Hepatocyte (in vitro differentiated cells): ENCODE results near the gene PRRX1. TPM values are rescaled to one million over a fixed set of nuclear protein-coding genes. Genes with fewer than 3 reads are reported as not detected.
A peak's percentile ranks its signal among the peaks of the same experiment; 100 is the strongest.

ENCODE experiments used
- DNase-seq: peaks from one replicate; pipeline ENCODE4 v3.0.0-alpha.2; 2016; ENCODE audit warnings: low spot score
- H2AFZ ChIP-seq: fragments of 200-600 bp; sonication (generic); 2 replicates; pipeline ENCODE4 v1.6.0; 2016; ENCODE audit warnings: antibody characterized with exemption, mild to moderate bottlenecking
- H3K27ac ChIP-seq: fragments of 200-600 bp; sonication (generic); 2 replicates; pipeline ENCODE4 v1.5.1; 2016; ENCODE audit warnings: mild to moderate bottlenecking
- H3K27me3 ChIP-seq: fragments of 200-600 bp; sonication (generic); 2 replicates; pipeline ENCODE4 v1.6.1; 2016
- H3K36me3 ChIP-seq: fragments of 200-600 bp; sonication (generic); replicated peaks from 2 replicates; pipeline ENCODE4 v1.5.1; 2016; ENCODE audit warnings: low read depth; ENCODE audit not compliant: insufficient read depth
- H3K4me1 ChIP-seq: fragments of 200-600 bp; sonication (generic); 2 replicates; pipeline ENCODE4 v1.5.1; 2016; ENCODE audit warnings: mild to moderate bottlenecking, moderate library complexity; ENCODE audit not compliant: insufficient read depth
- H3K4me2 ChIP-seq: fragments of 200-600 bp; sonication (generic); 2 replicates; pipeline ENCODE4 v1.6.0; 2016
- H3K4me3 ChIP-seq: fragments of 200-600 bp; sonication (generic); 2 replicates; pipeline ENCODE4 v1.5.1; 2016; ENCODE audit warnings: mild to moderate bottlenecking
- H3K79me2 ChIP-seq: fragments of 200-600 bp; sonication (generic); 2 replicates; pipeline ENCODE4 v1.6.0; 2017; ENCODE audit warnings: mild to moderate bottlenecking
- H3K9me2 ChIP-seq: fragments of 200-600 bp; sonication (generic); replicated peaks from 2 replicates; pipeline ENCODE4 v1.6.0; 2017; ENCODE audit warnings: mild to moderate bottlenecking; ENCODE audit not compliant: insufficient read depth
- H3K9me3 ChIP-seq: fragments of 200-600 bp; sonication (generic); 2 replicates; pipeline ENCODE4 v1.5.1; 2016; ENCODE audit warnings: low read depth, mild to moderate bottlenecking
- H4K20me1 ChIP-seq: fragments of 200-600 bp; sonication (generic); 2 replicates; pipeline ENCODE4 v1.6.0; 2016; ENCODE audit warnings: mild to moderate bottlenecking; ENCODE audit not compliant: insufficient read depth, poor library complexity, severe bottlenecking
- EZH2 ChIP-seq: fragments of 200-600 bp; sonication (generic); IDR thresholded peaks from 2 replicates; pipeline ENCODE4 v1.6.1; 2016; ENCODE audit warnings: antibody characterized with exemption, mild to moderate bottlenecking, borderline replicate concordance
- EZH2phosphoT487 ChIP-seq: fragments of 200-600 bp; sonication (generic); IDR thresholded peaks from one replicate; pipeline ENCODE4 v1.6.1; 2018; ENCODE audit warnings: antibody characterized with exemption, mild to moderate bottlenecking, low read depth, moderate library complexity; ENCODE audit not compliant: unreplicated experiment, severe bottlenecking
- WGBS: methylation state at CpG from one replicate; pipeline ENCODE4 v1.1.6; 2016; ENCODE audit warnings: low lambda C conversion rate; ENCODE audit errors: missing lambda C conversion rate; 5-methylcytosine and 5-hydroxymethylcytosine counted together
- polyA plus RNA-seq: library from polyadenylated mRNA; unstranded; fragments of >200 nt; fragmentation: Nextera tagmentation; extraction: Ambion mirVana; gene quantifications from 2 replicates; pipeline ENCODE4 v1.2.1, GENCODE V29; 2016
- total RNA-seq: library from RNA; depleted of rRNA; stranded (reverse); fragments of >200 nt; gene quantifications from 2 replicates; pipeline ENCODE4 v1.2.3, GENCODE V29; 2014
- TF ChIP-seq, protein P1 (sequence below): fragments of 200-600 bp; sonication (generic); IDR thresholded peaks from 2 replicates; pipeline ENCODE4 v1.5.1; 2016; ENCODE audit warnings: antibody characterized with exemption, mild to moderate bottlenecking; ENCODE audit not compliant: poor library complexity

PRRX1 gene
- total and polyA plus RNA-seq, 2 experiments from 2014 or later = 9.8 to 42.3 TPM

- H3K4me1 ChIP-seq = no peaks in the 10 kb centered on the region
- H3K27ac ChIP-seq = no peak overlapping the region
- H3K79me2 ChIP-seq = peaks cover 69% of the 10 kb centered on the region
- H3K9me2 ChIP-seq = no peaks in the 10 kb centered on the region
- no peaks in the 10 kb centered on the region for H3K9me3 ChIP-seq
- no peak for TF ChIP-seq EZH2phosphoT487
- TF ChIP-seq, protein P1, sequence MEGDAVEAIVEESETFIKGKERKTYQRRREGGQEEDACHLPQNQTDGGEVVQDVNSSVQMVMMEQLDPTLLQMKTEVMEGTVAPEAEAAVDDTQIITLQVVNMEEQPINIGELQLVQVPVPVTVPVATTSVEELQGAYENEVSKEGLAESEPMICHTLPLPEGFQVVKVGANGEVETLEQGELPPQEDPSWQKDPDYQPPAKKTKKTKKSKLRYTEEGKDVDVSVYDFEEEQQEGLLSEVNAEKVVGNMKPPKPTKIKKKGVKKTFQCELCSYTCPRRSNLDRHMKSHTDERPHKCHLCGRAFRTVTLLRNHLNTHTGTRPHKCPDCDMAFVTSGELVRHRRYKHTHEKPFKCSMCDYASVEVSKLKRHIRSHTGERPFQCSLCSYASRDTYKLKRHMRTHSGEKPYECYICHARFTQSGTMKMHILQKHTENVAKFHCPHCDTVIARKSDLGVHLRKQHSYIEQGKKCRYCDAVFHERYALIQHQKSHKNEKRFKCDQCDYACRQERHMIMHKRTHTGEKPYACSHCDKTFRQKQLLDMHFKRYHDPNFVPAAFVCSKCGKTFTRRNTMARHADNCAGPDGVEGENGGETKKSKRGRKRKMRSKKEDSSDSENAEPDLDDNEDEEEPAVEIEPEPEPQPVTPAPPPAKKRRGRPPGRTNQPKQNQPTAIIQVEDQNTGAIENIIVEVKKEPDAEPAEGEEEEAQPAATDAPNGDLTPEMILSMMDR = no peak
- no peak for TF ChIP-seq EZH2
- DNase-seq = no peak
- H3K4me2 ChIP-seq = no peak overlapping the region
- H4K20me1 ChIP-seq = peaks cover 19% of the 10 kb centered on the region
- no peak overlapping the region for H2AFZ ChIP-seq
- H3K27me3 ChIP-seq = peaks cover 26% of the 10 kb centered on the region
- H3K4me3 ChIP-seq = no peak overlapping the region
- H3K36me3 ChIP-seq = no peaks in the 10 kb centered on the region
These were observed 11.9 kb downstream of the PRRX1 start for GRCh38 chr1:170675865-170676264.

- H3K9me2 ChIP-seq = no peaks in the 10 kb centered on the region
- H3K4me2 ChIP-seq = peak overlapping the region; percentile 7
- H3K27ac ChIP-seq = no peak overlapping the region
- no peak for DNase-seq
- H3K4me1 ChIP-seq = no peaks in the 10 kb centered on the region
- peaks cover 19% of the 10 kb centered on the region for H3K27me3 ChIP-seq
- TF ChIP-seq EZH2phosphoT487 (no peak), EZH2 (no peak)
- TF ChIP-seq, protein P1 = no peak
- peaks cover 74% of the 10 kb centered on the region for H3K79me2 ChIP-seq
- H4K20me1 ChIP-seq = peaks cover 19% of the 10 kb centered on the region
- no peak overlapping the region for H3K4me3 ChIP-seq
- no peaks in the 10 kb centered on the region for H3K9me3 ChIP-seq
- no peak overlapping the region for H2AFZ ChIP-seq
- H3K36me3 ChIP-seq = no peaks in the 10 kb centered on the region
These were observed 12.7 kb downstream of the PRRX1 start for GRCh38 chr1:170676628-170677027.

DNA sequence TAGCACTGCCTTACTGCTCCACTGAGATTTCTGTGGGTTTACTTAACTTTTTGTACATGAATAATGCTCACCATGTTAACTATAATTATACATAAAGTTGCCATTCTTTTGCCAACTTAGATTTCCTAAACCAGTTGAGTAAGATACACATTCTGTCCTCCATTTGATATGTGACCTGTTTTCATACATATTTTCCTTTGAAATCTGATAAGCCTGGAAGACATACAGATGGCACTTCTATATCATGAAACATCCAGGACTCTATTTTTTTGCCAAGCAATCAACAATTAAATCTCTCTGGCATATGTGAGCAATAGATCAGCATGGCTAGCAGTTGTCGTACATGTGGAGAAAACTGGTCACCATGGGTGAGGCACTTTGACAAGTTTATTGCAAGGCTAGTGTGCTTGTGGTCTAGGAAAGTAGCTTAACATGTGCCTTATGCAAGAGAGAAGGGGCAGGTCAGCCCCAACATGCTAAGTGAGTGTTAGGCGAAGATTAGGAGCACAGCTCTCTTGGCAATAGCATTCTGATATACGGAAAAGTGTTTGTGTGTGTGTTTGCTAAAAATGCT lies 14.2 kb downstream of the PRRX1 start:
- TF ChIP-seq EZH2phosphoT487 (no peak), EZH2 (no peak)
- TF ChIP-seq, protein P1 = no peak
- Histone ChIP-seq H3K4me2 (no peak overlapping the region), H3K79me2 (peaks cover 71% of the 10 kb centered on the region), H3K4me3 (no peak overlapping the region), H3K9me2 (no peaks in the 10 kb centered on the region), H4K20me1 (peaks cover 24% of the 10 kb centered on the region), H3K27ac (no peak overlapping the region), H2AFZ (no peak overlapping the region), H3K9me3 (no peaks in the 10 kb centered on the region), H3K27me3 (peaks cover 9% of the 10 kb centered on the region), H3K36me3 (no peaks in the 10 kb centered on the region), H3K4me1 (no peaks in the 10 kb centered on the region)
- DNase-seq = no peak
- whole genome bisulfite sequencing = 74% methylated on average over 3 of the region's 3 CpGs

- WGBS = 61% methylated on average over 3 of the region's 3 CpGs
- Histone ChIP-seq H3K4me1 (no peaks in the 10 kb centered on the region), H3K27ac (no peak overlapping the region), H3K27me3 (peaks cover 5% of the 10 kb centered on the region), H2AFZ (no peak overlapping the region), H4K20me1 (peaks cover 22% of the 10 kb centered on the region), H3K36me3 (no peaks in the 10 kb centered on the region), H3K4me2 (no peak overlapping the region), H3K9me2 (no peaks in the 10 kb centered on the region), H3K9me3 (no peaks in the 10 kb centered on the region), H3K79me2 (peaks cover 69% of the 10 kb centered on the region), H3K4me3 (no peak overlapping the region)
- TF ChIP-seq EZH2 (no peak), EZH2phosphoT487 (no peak)
- DNase-seq = no peak
These were observed 16.5 kb downstream of the PRRX1 start for GRCh38 chr1:170680428-170680827.
